WTC11 (cell line): Measurements from ENCODE around the gene TMEM100. TPM values are rescaled to one million over a fixed set of nuclear protein-coding genes. Genes with fewer than 3 reads are reported as not detected.

ENCODE experiments used
- ATAC-seq: fragments of 200-7000 bp; cut with Tn5 transposase; 2 replicates; pipeline ENCODE4 v1.10.0; 2021; ENCODE audit warnings: mild to moderate bottlenecking, moderate library complexity
- CTCF ChIA-PET: fragments of 300-600 bp; sonication (Branson Sonifier 250); formaldehyde crosslinking; loops from one replicate; lab custom pipeline; 2021; ENCODE audit warnings: antibody characterized with exemption; lab: Charles Lee
- POLR2A ChIA-PET: fragments of 350-600 bp; sonication (Branson Sonifier 250); formaldehyde crosslinking; loops from one replicate; lab custom pipeline; 2021; ENCODE audit warnings: antibody characterized with exemption; lab: Charles Lee
- DNase-seq: peaks from one replicate; pipeline ENCODE4 v3.0.0; 2021; ENCODE audit warnings: low spot score
- H3K27ac Mint-ChIP-seq: 2 replicates; pipeline ENCODE4 v1.8.0; 2021; ENCODE audit warnings: mixed read lengths
- H3K27me3 Mint-ChIP-seq: 2 replicates; pipeline ENCODE4 v1.8.0; 2021; ENCODE audit warnings: low read depth, mild to moderate bottlenecking, moderate library complexity, mixed read lengths
- H3K36me3 Mint-ChIP-seq: 2 replicates; pipeline ENCODE4 v1.8.0; 2021; ENCODE audit warnings: mixed read lengths
- H3K4me1 Mint-ChIP-seq: 2 replicates; pipeline ENCODE4 v1.8.0; 2022; ENCODE audit warnings: mixed read lengths
- H3K4me3 Mint-ChIP-seq: 2 replicates; pipeline ENCODE4 v1.8.0; 2021; ENCODE audit warnings: mild to moderate bottlenecking, moderate library complexity, mixed read lengths
- H3K9me3 Mint-ChIP-seq: 2 replicates; pipeline ENCODE4 v1.8.0; 2021; ENCODE audit warnings: mixed read lengths
- AR ChIP-seq: fragments of 250-450 bp; sonication (Bioruptor Pico); IDR thresholded peaks from 2 replicates; pipeline ENCODE4 v1.9.0; 2021; ENCODE audit warnings: mild to moderate bottlenecking
- ATF1 ChIP-seq: sonication (generic); formaldehyde crosslinking; IDR thresholded peaks from 2 replicates; pipeline ENCODE4 v1.8.1; 2023; ENCODE audit warnings: mild to moderate bottlenecking, moderate library complexity, missing genetic modification reagents
- CREM ChIP-seq: sonication (generic); formaldehyde crosslinking; IDR thresholded peaks from 2 replicates; pipeline ENCODE4 v1.8.1; 2022; ENCODE audit warnings: mild to moderate bottlenecking, missing genetic modification reagents, moderate library complexity
- ESRRA ChIP-seq: sonication (generic); formaldehyde crosslinking; IDR thresholded peaks from 2 replicates; pipeline ENCODE4 v1.8.1; 2022; ENCODE audit warnings: mild to moderate bottlenecking, missing genetic modification reagents, borderline replicate concordance
- FOXJ3 ChIP-seq: sonication (generic); formaldehyde crosslinking; IDR thresholded peaks from 2 replicates; pipeline ENCODE4 v1.9.0; 2021; ENCODE audit warnings: missing genetic modification reagents, mild to moderate bottlenecking, borderline replicate concordance
- GTF2I ChIP-seq: fragments of 250-450 bp; sonication (Bioruptor Pico); conservative IDR thresholded peaks from 2 replicates; pipeline ENCODE4 v1.4.0; 2021; ENCODE audit warnings: mild to moderate bottlenecking
- RORB ChIP-seq: fragments of 250-450 bp; sonication (Bioruptor Pico); IDR thresholded peaks from 2 replicates; pipeline ENCODE4 v1.9.0; 2021; ENCODE audit warnings: mild to moderate bottlenecking
- SMAD4 ChIP-seq: sonication (generic); formaldehyde crosslinking; IDR thresholded peaks from 2 replicates; pipeline ENCODE4 v1.8.0; 2022; ENCODE audit warnings: mild to moderate bottlenecking, missing genetic modification reagents
- SP1 ChIP-seq: sonication (generic); formaldehyde crosslinking; conservative IDR thresholded peaks from 2 replicates; pipeline ENCODE4 v1.8.1; 2022; ENCODE audit warnings: missing genetic modification reagents
- TCF7 ChIP-seq: sonication (generic); formaldehyde crosslinking; IDR thresholded peaks from 2 replicates; pipeline ENCODE4 v1.8.0; 2022; ENCODE audit warnings: mild to moderate bottlenecking, low read depth, missing genetic modification reagents, moderate library complexity
- ZNF138 ChIP-seq: sonication (generic); formaldehyde crosslinking; conservative IDR thresholded peaks from 2 replicates; pipeline ENCODE4 v1.8.1; 2022; ENCODE audit warnings: mild to moderate bottlenecking, moderate library complexity, missing genetic modification reagents
- ZNF416 ChIP-seq: fragments of 250-450 bp; sonication (Bioruptor Pico); IDR thresholded peaks from 2 replicates; pipeline ENCODE4 v1.9.0; 2021; ENCODE audit warnings: mild to moderate bottlenecking, inconsistent platforms
- ZNF512 ChIP-seq: sonication (generic); formaldehyde crosslinking; IDR thresholded peaks from 2 replicates; pipeline ENCODE4 v1.8.1; 2022; ENCODE audit warnings: missing genetic modification reagents, borderline replicate concordance
- total RNA-seq: library from RNA; stranded (reverse); gene quantifications from 3 replicates; pipeline ENCODE4 v1.2.3, GENCODE V29; 2021
- TF ChIP-seq, protein P1 (sequence below): sonication (generic); formaldehyde crosslinking; IDR thresholded peaks from 2 replicates; pipeline ENCODE4 v1.8.1; 2023; ENCODE audit warnings: mild to moderate bottlenecking, moderate library complexity, missing genetic modification reagents
- TF ChIP-seq, protein P2 (sequence below): sonication (generic); formaldehyde crosslinking; conservative IDR thresholded peaks from 2 replicates; pipeline ENCODE4 v1.8.1; 2023; ENCODE audit warnings: mild to moderate bottlenecking, low read depth, missing genetic modification reagents, moderate library complexity
- TF ChIP-seq, protein P3 (sequence below): sonication (generic); formaldehyde crosslinking; conservative IDR thresholded peaks from 2 replicates; pipeline ENCODE4 v1.8.1; 2022; ENCODE audit warnings: mild to moderate bottlenecking, missing genetic modification reagents
- TF ChIP-seq, protein P4 (sequence below): sonication (generic); formaldehyde crosslinking; IDR thresholded peaks from 2 replicates; pipeline ENCODE4 v1.8.1; 2023; ENCODE audit warnings: mild to moderate bottlenecking, missing genetic modification reagents, borderline replicate concordance

Gene TMEM100
- total RNA-seq, 1 experiment from 2014 or later: 1.1 TPM

- TF ChIP-seq, protein P1, sequence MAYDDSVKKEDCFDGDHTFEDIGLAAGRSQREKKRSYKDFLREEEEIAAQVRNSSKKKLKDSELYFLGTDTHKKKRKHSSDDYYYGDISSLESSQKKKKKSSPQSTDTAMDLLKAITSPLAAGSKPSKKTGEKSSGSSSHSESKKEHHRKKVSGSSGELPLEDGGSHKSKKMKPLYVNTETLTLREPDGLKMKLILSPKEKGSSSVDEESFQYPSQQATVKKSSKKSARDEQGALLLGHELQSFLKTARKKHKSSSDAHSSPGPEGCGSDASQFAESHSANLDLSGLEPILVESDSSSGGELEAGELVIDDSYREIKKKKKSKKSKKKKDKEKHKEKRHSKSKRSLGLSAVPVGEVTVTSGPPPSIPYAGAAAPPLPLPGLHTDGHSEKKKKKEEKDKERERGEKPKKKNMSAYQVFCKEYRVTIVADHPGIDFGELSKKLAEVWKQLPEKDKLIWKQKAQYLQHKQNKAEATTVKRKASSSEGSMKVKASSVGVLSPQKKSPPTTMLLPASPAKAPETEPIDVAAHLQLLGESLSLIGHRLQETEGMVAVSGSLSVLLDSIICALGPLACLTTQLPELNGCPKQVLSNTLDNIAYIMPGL: no peak
- no peak for TF ChIP-seq SMAD4 (CRISPR knock-in tag)
- TF ChIP-seq ZNF416 (CRISPR knock-in tag): no peak
- TF ChIP-seq ESRRA (CRISPR knock-in tag): no peak
- no peak for TF ChIP-seq TCF7 (CRISPR knock-in tag)
- no peak for TF ChIP-seq ZNF138 (CRISPR knock-in tag)
These were observed 24.5 kb upstream of the TMEM100 start (continued) for GRCh38 chr17:55747209-55747608.

GRCh38 chr17:55746466-55746865 is 23.8 kb upstream of the TMEM100 start:
- DNase-seq: no peak
- Mint-ChIP-seq H3K4me1 (peaks cover 9% of the 10 kb centered on the region), H3K4me3 (no peak overlapping the region), H3K27me3 (no peaks in the 10 kb centered on the region), H3K9me3 (no peaks in the 10 kb centered on the region), H3K36me3 (no peaks in the 10 kb centered on the region), H3K27ac (no peak overlapping the region)
- CTCF ChIA-PET: no interaction called here
- POLR2A ChIA-PET: no interaction called here
- ATAC-seq: no peak
- TF ChIP-seq, protein P2, sequence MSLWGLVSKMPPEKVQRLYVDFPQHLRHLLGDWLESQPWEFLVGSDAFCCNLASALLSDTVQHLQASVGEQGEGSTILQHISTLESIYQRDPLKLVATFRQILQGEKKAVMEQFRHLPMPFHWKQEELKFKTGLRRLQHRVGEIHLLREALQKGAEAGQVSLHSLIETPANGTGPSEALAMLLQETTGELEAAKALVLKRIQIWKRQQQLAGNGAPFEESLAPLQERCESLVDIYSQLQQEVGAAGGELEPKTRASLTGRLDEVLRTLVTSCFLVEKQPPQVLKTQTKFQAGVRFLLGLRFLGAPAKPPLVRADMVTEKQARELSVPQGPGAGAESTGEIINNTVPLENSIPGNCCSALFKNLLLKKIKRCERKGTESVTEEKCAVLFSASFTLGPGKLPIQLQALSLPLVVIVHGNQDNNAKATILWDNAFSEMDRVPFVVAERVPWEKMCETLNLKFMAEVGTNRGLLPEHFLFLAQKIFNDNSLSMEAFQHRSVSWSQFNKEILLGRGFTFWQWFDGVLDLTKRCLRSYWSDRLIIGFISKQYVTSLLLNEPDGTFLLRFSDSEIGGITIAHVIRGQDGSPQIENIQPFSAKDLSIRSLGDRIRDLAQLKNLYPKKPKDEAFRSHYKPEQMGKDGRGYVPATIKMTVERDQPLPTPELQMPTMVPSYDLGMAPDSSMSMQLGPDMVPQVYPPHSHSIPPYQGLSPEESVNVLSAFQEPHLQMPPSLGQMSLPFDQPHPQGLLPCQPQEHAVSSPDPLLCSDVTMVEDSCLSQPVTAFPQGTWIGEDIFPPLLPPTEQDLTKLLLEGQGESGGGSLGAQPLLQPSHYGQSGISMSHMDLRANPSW (CRISPR knock-in tag): no peak
- TF ChIP-seq ZNF416 (CRISPR knock-in tag): no peak
- TF ChIP-seq AR (CRISPR knock-in tag): no peak
- no peak for TF ChIP-seq ATF1
- no peak for TF ChIP-seq GTF2I (CRISPR knock-in tag)
- TF ChIP-seq ZNF512 (CRISPR knock-in tag): no peak
- no peak for TF ChIP-seq SP1 (CRISPR knock-in tag)
- no peak for TF ChIP-seq CREM (CRISPR knock-in tag)
- TF ChIP-seq FOXJ3 (CRISPR knock-in tag): no peak
- TF ChIP-seq, protein P3, sequence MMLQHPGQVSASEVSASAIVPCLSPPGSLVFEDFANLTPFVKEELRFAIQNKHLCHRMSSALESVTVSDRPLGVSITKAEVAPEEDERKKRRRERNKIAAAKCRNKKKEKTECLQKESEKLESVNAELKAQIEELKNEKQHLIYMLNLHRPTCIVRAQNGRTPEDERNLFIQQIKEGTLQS: no peak
- no peak for TF ChIP-seq RORB (CRISPR knock-in tag)
- TF ChIP-seq, protein P4, sequence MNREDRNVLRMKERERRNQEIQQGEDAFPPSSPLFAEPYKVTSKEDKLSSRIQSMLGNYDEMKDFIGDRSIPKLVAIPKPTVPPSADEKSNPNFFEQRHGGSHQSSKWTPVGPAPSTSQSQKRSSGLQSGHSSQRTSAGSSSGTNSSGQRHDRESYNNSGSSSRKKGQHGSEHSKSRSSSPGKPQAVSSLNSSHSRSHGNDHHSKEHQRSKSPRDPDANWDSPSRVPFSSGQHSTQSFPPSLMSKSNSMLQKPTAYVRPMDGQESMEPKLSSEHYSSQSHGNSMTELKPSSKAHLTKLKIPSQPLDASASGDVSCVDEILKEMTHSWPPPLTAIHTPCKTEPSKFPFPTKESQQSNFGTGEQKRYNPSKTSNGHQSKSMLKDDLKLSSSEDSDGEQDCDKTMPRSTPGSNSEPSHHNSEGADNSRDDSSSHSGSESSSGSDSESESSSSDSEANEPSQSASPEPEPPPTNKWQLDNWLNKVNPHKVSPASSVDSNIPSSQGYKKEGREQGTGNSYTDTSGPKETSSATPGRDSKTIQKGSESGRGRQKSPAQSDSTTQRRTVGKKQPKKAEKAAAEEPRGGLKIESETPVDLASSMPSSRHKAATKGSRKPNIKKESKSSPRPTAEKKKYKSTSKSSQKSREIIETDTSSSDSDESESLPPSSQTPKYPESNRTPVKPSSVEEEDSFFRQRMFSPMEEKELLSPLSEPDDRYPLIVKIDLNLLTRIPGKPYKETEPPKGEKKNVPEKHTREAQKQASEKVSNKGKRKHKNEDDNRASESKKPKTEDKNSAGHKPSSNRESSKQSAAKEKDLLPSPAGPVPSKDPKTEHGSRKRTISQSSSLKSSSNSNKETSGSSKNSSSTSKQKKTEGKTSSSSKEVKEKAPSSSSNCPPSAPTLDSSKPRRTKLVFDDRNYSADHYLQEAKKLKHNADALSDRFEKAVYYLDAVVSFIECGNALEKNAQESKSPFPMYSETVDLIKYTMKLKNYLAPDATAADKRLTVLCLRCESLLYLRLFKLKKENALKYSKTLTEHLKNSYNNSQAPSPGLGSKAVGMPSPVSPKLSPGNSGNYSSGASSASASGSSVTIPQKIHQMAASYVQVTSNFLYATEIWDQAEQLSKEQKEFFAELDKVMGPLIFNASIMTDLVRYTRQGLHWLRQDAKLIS: no peak
